Measurements from ENCODE around the gene PVR.
"Not testable (repeated sequence)": the region's sequence is repeated elsewhere in the genome, so short reads cannot be mapped to it uniquely, and the experiment has no call there.

The PVR gene

GRCh38 chr19:44662691-44663385 is 19.1 kb downstream of the PVR start:
- peak; percentile 82 for DNase-seq (ENCODE audit: low read depth)
- no peak for TF ChIP-seq CTCF (conservative IDR thresholded peaks at IDR 0.05; ENCODE audit: low read length)
- H3K4me3 ChIP-seq (ENCODE audit: low read length), result no peak overlapping the region

- DNase-seq (ENCODE audit: low read depth), result no peak
- H3K4me3 ChIP-seq (ENCODE audit: low read length), result no peak overlapping the region
- TF ChIP-seq CTCF (conservative IDR thresholded peaks at IDR 0.05; ENCODE audit: low read length), result no peak
Measured at GRCh38 chr19:44663996-44664395, 20.3 kb downstream of the PVR start.

GRCh38 chr19:44664976-44665375 is 21.3 kb downstream of the PVR start:
- no peak overlapping the region for H3K4me3 ChIP-seq (ENCODE audit: low read length)
- TF ChIP-seq CTCF (conservative IDR thresholded peaks at IDR 0.05; ENCODE audit: low read length), result no peak
- no peak for DNase-seq (ENCODE audit: low read depth)

GRCh38 chr19:44666852-44667556 is 23.3 kb downstream of the PVR start:
- no peak for DNase-seq (ENCODE audit: low read depth)
- H3K4me3 ChIP-seq (ENCODE audit: low read length), result no peak overlapping the region
- no peak for TF ChIP-seq CTCF (conservative IDR thresholded peaks at IDR 0.05; ENCODE audit: low read length)

- H3K4me3 ChIP-seq (ENCODE audit: low read length), result no peak overlapping the region
- no peak for TF ChIP-seq CTCF (conservative IDR thresholded peaks at IDR 0.05; ENCODE audit: low read length)
- no peak for DNase-seq (ENCODE audit: low read depth)
Measured at GRCh38 chr19:44668985-44669764, 25.5 kb downstream of the PVR start.

- H3K4me3 ChIP-seq (ENCODE audit: low read length); DNase-seq (ENCODE audit: low read depth): not testable (repeated sequence)
Measured at GRCh38 chr19:44670027-44670426, 26.3 kb downstream of the PVR start.

GRCh38 chr19:44671400-44671799 is 27.7 kb downstream of the PVR start, which contains the start of gene CEACAM19:
CEACAM19 (plus strand) TSS chr19:44671482; CDS start chr19:44671932, 450 bp downstream.
- H3K4me3 ChIP-seq (ENCODE audit: low read length), result no peak within 1 kb of the TSS
- TF ChIP-seq CTCF (conservative IDR thresholded peaks at IDR 0.05; ENCODE audit: low read length), result no peak
- DNase-seq (ENCODE audit: low read depth), result no peak

Measured in AG10803 (cell line).